Measurements from ENCODE around the gene ADGRB2.

DNA sequence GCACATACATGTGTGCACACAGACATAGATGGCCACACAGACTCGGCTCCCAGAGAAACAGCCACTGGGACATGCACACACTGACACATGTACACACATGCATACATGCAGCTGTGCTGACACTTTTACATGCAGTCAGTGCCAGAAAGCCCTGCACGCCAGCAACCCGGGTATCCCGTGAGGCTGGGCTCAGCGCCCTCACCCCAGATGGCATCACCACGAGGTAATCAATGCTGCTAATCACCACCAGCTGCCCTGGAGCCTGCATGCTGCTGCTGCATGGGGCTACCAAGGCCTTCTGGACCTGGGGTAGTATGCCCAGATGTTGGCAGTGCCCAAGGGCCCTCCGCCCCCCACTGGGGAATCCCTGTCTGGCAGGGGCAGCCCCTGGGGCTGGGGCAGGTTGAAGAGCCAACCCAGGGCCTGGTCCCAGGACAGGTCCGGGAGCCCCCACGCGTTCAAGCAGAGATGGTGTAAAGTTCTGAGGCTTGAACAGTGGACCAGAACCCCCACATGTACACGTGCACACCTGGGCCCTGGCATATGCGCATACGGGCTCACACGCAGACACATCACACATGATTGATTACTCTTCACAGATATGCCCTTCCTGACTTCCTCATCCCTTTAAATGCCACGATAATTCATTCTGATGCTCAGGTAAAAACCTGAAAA lies 57.6 kb downstream of the ADGRB2 start:
- TF ChIP-seq, protein P1, sequence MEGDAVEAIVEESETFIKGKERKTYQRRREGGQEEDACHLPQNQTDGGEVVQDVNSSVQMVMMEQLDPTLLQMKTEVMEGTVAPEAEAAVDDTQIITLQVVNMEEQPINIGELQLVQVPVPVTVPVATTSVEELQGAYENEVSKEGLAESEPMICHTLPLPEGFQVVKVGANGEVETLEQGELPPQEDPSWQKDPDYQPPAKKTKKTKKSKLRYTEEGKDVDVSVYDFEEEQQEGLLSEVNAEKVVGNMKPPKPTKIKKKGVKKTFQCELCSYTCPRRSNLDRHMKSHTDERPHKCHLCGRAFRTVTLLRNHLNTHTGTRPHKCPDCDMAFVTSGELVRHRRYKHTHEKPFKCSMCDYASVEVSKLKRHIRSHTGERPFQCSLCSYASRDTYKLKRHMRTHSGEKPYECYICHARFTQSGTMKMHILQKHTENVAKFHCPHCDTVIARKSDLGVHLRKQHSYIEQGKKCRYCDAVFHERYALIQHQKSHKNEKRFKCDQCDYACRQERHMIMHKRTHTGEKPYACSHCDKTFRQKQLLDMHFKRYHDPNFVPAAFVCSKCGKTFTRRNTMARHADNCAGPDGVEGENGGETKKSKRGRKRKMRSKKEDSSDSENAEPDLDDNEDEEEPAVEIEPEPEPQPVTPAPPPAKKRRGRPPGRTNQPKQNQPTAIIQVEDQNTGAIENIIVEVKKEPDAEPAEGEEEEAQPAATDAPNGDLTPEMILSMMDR (conservative IDR thresholded peaks at IDR 0.05 in 1 of 2, IDR thresholded peaks at IDR 0.05 in 1 of 2; ENCODE audit: low read depth in 1 of 2, low read length in 2 of 2), result no peak
- no peak for TF ChIP-seq EZH2 (IDR thresholded peaks at IDR 0.05; ENCODE audit: low read length, missing control alignments)
